Muscle layer of colon (tissue), 2 donors: ENCODE results near the gene CAMKK2.
"Not testable (repeated sequence)": the region's sequence is repeated elsewhere in the genome, so short reads cannot be mapped to it uniquely, and the experiment has no call there.

Experiments
- H3K27ac ChIP-seq: one replicate; pipeline ENCODE4 v1.7.0; 2013; ENCODE audit warnings: low read depth, mild to moderate bottlenecking, low read length, moderate library complexity
- H3K27me3 ChIP-seq, 2 donors: one replicate each; pipeline ENCODE4 v1.7.0; 2013; ENCODE audit warnings: low read length in 2 of 2, mild to moderate bottlenecking in 2 of 2; ENCODE audit not compliant: insufficient read depth in 2 of 2, control insufficient read depth in 1 of 2
- H3K36me3 ChIP-seq: one replicate; pipeline ENCODE4 v1.7.0; 2013; ENCODE audit warnings: mild to moderate bottlenecking, low read length; ENCODE audit not compliant: insufficient read depth
- H3K4me1 ChIP-seq: one replicate; pipeline ENCODE4 v1.7.0; 2013; ENCODE audit warnings: mild to moderate bottlenecking, low read length; ENCODE audit not compliant: insufficient read depth
- H3K4me3 ChIP-seq, 2 donors: one replicate each; pipeline ENCODE4 v1.7.0; 2013; ENCODE audit warnings: low read length in 2 of 2, low read depth in 1 of 2, mild to moderate bottlenecking in 1 of 2, moderate library complexity in 1 of 2
- H3K9ac ChIP-seq: one replicate; pipeline ENCODE4 v1.7.0; 2013; ENCODE audit warnings: low read length
- H3K9me3 ChIP-seq: one replicate; pipeline ENCODE4 v1.7.0; 2013; ENCODE audit warnings: mild to moderate bottlenecking, low read length
- donor health status: abdominal sarcoma.
- donor health status: Adenocarcinoma of cecum.

Gene CAMKK2

DNA sequence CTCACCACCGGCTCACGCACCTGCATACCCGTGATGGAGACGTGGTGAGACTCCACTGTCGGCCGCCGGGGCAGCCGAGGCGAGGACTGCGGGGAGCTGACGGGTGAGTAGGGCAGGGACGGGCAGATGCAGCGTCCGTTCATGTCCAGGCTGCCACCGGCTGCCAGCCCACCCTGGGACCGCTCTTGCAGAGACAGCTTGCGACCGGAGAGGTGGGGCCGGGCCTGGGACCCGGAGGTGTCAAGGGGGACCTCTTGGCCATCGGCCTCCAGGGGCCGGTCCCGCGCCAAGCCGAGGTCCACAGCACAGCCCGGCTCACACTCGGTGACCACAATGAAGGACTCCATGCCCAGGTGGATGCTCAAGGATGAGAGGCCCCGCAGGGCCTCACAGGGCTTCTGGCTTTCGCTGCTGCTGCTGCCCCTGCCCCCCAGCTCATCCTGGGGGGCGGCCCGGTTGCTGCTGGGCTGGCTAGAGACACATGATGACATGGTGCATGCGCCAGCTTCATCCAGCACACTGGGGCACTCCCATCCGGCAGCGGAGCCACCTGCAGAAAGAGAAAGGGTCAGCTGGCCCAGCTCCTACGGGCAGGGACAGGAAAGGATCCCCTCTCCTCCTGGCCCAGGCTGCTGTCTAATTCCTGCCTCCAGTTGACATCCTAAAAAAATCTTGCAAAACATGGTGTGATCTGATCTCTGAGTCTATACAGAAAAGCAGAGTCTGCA lies 22.3 kb downstream of the CAMKK2 start:
- Histone ChIP-seq H3K27me3 (no peaks in the 10 kb centered on the region), H3K4me1 (no peaks in the 10 kb centered on the region), H3K36me3 (peaks cover 17% of the 10 kb centered on the region), H3K9ac (no peak overlapping the region), H3K27ac (no peak overlapping the region), H3K9me3 (no peaks in the 10 kb centered on the region), H3K4me3 (no peak overlapping the region)

DNA sequence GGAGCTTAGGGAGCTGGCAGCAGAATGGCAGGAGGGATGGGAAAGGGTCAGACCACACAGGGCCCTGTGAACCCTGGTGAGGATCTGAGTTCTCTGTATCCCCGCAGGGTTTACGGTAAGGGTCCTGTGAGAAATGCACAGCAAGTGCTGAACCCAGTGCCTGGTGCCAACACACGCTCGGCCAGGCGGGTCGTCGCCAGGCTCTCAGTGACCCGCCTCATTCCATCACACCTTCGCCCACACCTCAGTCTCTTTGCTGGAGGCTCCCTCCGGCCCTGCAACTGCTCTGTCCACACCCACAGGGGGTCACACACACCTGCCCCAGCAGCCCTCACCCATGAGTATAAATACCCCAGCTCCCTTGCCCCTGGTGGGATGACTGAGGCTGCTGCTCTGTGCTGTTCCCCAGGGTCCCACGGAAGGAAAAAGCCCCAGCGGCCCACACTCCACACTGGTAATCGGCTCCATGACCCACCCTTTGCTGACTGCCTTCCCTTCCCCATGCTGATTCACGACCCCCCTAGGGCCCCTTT lies 23.1 kb downstream of the CAMKK2 start:
- Histone ChIP-seq H3K4me3 (no peak overlapping the region), H3K9ac (no peak overlapping the region), H3K27me3 (no peaks in the 10 kb centered on the region), H3K27ac (no peak overlapping the region), H3K4me1 (no peaks in the 10 kb centered on the region), H3K36me3 (peaks cover 25% of the 10 kb centered on the region), H3K9me3 (no peaks in the 10 kb centered on the region)

DNA sequence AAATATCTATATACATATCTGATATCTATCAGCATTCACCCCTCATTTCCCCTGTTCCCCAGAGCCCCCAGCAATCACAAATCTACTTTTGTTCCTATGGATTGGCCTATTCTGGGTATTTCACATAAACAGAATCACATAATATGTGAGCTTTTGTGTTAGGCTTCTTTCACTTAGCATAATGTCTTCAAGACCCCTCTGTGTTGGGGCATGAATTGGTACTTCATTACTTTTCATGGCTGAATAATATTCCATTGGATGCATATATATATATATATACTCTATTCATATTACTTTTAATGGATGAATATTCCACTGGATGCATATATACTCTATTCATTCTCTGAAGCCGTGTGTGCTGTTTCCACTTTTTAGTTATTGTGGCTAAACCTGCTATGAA lies 28.7 kb downstream of the CAMKK2 start:
- H3K36me3 ChIP-seq, result peaks cover 28% of the 10 kb centered on the region
- no peaks in the 10 kb centered on the region for H3K9me3 ChIP-seq
- no peaks in the 10 kb centered on the region for H3K27me3 ChIP-seq
- no peak overlapping the region for H3K9ac ChIP-seq
- H3K4me1 ChIP-seq, result no peaks in the 10 kb centered on the region
- no peak overlapping the region for H3K27ac ChIP-seq
- no peak overlapping the region for H3K4me3 ChIP-seq

DNA sequence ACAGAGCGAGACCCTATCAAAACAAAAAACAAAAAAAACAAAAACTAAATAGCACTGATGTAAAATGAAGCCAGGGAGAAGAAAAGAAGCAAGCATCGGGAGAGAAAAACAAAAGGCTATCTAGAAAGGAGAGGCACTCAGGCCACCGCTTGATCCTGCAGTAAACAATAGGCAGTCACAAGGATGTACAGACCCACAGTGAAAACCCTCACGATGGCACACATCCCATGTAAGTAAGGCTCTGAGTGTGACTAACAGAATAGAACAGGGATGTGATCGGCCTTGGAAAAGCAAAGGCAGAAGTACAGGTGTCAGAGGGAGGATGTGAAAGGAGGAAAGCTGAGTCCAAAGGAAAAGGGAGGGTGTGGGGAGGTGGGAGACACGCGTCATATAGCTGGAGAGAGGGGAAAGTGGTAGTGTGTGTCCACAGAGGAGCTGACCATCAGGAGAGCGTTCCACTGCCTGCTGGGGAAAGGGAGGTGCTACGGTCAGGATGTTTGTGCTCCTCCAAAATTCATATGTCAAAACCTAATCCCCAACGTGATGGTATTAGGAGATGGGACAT lies 31.5 kb downstream of the CAMKK2 start:
- no peak overlapping the region for H3K4me3 ChIP-seq
- no peaks in the 10 kb centered on the region for H3K9me3 ChIP-seq
- H3K27ac ChIP-seq, result no peak overlapping the region
- no peak overlapping the region for H3K9ac ChIP-seq
- no peaks in the 10 kb centered on the region for H3K27me3 ChIP-seq
- H3K36me3 ChIP-seq, result peaks cover 37% of the 10 kb centered on the region
- H3K4me1 ChIP-seq, result no peaks in the 10 kb centered on the region

DNA sequence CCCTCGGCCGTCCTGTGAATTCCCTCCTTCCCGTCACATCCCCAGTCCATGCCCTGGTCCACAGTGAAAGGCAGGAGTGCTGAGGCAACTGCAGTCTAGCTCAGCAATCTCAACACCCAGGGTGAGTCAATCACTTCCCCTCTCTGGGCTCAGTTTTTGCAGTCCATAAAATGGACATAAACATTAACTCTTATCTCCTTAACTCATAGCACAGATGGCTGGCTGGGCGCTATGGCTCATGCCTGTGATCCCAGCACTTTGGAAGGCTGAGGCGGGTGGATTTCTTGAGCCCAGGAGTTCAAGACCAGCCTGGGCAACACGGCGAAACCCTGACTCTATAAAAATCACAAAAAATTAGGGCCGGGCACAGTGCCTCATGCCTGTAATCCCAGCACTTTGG lies 32.4 kb downstream of the CAMKK2 start:
- no peak overlapping the region for H3K27ac ChIP-seq
- no peaks in the 10 kb centered on the region for H3K9me3 ChIP-seq
- no peaks in the 10 kb centered on the region for H3K27me3 ChIP-seq
- no peaks in the 10 kb centered on the region for H3K4me1 ChIP-seq
- H3K4me3 ChIP-seq, result no peak overlapping the region
- H3K36me3 ChIP-seq, result peaks cover 36% of the 10 kb centered on the region
- H3K9ac ChIP-seq, result no peak overlapping the region

DNA sequence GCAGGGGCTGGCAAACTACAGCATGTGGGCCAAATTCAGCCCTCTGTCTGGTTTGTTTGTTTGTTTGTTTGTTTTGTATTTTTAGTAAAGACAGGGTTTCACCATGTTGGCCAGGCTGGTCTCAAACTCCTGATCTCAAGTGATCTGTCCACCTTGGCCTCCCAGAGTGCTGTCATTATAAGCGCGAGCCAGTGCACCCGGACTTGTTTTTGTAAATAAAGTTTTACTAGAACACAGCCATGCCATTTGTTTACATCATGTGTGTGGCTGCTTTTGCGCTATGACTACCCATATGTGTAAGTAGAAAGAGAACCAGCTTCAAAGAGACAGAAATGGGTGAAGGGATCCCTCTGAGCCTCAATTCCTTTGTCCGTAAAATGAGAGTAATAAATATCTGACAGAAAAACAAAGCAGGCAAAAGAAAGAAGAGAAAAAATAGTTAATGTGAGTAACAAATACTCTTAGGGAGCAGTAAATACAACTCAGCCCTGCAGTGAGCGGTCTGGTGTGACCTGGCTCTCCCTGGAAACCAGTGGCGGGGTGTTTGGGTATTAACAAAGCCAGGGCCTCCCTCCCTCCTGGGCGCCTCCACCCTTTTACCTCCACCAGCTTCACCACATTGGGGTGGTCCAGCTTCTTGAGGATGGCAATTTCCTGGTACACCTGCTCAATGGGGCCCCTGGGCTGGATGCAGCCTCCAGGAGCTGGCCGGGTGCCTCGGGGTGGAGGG lies 33.1 kb downstream of the CAMKK2 start:
- no peaks in the 10 kb centered on the region for H3K9me3 ChIP-seq
- H3K4me1 ChIP-seq, result no peaks in the 10 kb centered on the region
- H3K9ac ChIP-seq, result no peak overlapping the region
- no peaks in the 10 kb centered on the region for H3K27me3 ChIP-seq
- no peak overlapping the region for H3K27ac ChIP-seq
- H3K36me3 ChIP-seq, result peaks cover 28% of the 10 kb centered on the region
- H3K4me3 ChIP-seq, result no peak overlapping the region

DNA sequence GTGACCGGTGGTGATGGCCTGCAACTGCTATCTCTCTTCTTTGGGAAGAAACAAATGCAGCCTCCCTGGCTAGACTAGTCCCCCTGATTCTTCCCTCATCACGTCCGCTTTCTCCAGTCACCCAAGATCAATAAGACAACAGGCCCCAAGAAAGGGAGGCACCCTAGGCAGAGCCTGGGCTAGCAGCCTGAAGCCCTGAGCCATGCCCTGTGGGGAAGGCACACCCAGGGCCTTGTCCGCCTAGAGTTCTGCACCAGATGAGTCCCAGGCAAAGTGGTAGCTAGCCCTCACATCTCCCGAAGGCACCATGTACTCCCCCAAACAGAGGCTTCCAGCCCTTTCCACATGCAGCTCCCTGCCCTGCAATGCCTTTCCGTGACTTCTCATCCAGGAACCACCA lies 35.1 kb downstream of the CAMKK2 start:
- no peaks in the 10 kb centered on the region for H3K27me3 ChIP-seq
- H3K9me3 ChIP-seq, result no peaks in the 10 kb centered on the region
- no peak overlapping the region for H3K9ac ChIP-seq
- peaks cover 32% of the 10 kb centered on the region for H3K36me3 ChIP-seq
- H3K4me3 ChIP-seq, result no peak overlapping the region
- H3K4me1 ChIP-seq, result no peaks in the 10 kb centered on the region
- no peak overlapping the region for H3K27ac ChIP-seq

DNA sequence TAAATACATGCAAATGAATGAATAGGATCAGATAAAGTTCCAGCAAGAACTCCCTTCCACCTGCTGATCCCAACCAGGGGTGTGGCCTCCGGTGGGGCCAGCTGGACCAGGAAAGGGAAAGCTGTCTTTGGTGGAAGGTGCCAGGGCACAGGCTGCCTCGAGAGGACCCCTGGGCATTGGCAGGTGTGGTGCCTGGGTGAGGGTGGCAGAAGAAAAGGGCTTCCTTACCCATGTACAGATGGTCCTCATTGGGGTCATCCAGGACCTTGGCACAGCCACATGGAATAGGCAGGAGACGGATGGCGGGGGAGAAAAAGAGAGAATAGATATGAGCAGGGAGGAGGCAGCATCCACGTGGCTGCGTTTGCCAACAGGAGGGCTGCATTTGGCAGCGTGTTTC lies 36.4 kb downstream of the CAMKK2 start:
- Histone ChIP-seq H3K36me3 (peaks cover 32% of the 10 kb centered on the region), H3K9me3 (no peaks in the 10 kb centered on the region), H3K27ac (no peak overlapping the region), H3K27me3 (no peaks in the 10 kb centered on the region), H3K9ac (no peak overlapping the region), H3K4me1 (no peaks in the 10 kb centered on the region), H3K4me3 (no peak overlapping the region)

DNA sequence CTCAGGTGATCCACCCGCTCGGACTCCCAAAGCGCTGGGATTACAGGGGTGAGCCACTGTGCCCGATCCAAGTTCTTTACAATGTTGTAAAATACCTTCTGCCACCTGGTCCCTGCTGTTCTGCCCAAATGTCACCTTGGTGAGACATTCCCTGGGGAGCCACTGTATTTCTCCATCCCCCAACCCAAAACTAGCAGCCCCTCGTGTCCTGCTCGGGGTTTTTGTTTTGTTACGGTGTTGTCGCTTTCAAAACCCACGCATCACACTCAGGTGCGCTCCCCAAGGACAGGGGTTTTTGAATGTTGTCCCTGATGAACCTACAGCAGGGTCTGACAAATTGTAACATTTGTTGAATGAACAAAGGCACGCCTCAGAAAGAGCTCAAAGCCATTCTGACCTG lies 37.4 kb downstream of the CAMKK2 start:
- peaks cover 38% of the 10 kb centered on the region for H3K36me3 ChIP-seq
- no peak overlapping the region for H3K9ac ChIP-seq
- H3K4me3 ChIP-seq, result no peak overlapping the region
- H3K27ac ChIP-seq, result no peak overlapping the region
- H3K9me3 ChIP-seq, result no peaks in the 10 kb centered on the region
- H3K27me3 ChIP-seq, result no peaks in the 10 kb centered on the region
- H3K4me1 ChIP-seq, result no peaks in the 10 kb centered on the region

DNA sequence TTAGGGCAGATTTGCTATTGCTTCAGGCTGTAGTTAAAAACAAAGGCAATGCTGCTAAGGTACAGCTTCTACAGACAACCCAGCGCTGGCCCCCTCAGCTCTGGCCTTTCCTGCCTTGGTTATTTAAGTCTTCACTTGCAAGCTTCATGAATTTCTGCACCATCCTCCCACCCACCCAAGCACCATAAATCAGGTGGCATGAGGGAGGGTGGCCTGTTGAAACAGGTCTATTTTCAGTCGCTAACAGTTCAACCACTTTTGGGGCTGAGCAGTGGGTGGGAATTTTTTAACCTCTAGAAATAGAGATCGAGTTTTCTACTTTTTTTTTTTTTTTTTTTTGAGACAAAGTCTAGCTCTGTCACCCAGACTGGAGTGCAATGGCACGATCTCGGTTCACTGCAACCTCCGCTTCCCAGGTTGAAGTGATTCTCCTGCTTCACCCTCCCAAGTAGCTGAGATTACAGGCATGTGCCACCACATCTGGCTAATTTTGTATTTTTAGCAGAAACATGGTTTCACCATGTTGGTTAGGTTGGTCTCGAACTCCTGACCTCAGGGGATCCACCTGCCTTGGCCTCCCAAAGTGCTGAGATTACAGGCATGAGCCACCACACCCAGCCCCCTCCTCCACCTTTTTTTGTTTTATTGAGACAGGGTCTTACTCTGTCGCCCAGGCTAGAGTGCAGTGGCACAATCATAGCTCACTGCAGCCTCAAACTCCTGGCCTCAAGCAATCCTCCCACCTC lies 38.6 kb downstream of the CAMKK2 start:
- H3K9me3 ChIP-seq, H3K9ac ChIP-seq, H3K27ac ChIP-seq, H3K4me3 ChIP-seq, H3K4me1 ChIP-seq, H3K27me3 ChIP-seq: not testable (repeated sequence)
- peaks cover 34% of the 10 kb centered on the region for H3K36me3 ChIP-seq

DNA sequence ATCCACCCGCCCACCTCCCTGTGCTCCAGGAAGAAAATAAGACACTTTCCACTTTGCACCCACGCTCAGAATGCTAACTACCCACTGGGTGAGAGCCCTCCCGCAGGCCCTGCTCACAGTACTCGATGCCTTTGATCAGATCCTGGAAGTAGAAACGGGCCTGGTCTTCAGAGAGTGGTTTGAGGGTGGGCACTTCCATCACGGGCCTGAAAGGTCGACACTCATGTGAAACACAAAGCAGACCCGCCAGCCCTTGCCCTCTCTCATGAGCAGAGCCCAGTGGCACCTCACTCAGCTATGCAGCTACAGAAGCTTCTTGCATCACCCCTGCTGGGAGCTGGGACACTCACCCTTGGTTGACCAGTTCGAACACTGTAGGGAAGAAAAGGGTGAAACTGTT lies 41.1 kb downstream of the CAMKK2 start:
- no peak overlapping the region for H3K4me3 ChIP-seq
- no peaks in the 10 kb centered on the region for H3K27me3 ChIP-seq
- H3K9ac ChIP-seq, result no peak overlapping the region
- peaks cover 41% of the 10 kb centered on the region for H3K36me3 ChIP-seq
- no peaks in the 10 kb centered on the region for H3K9me3 ChIP-seq
- H3K27ac ChIP-seq, result no peak overlapping the region
- no peaks in the 10 kb centered on the region for H3K4me1 ChIP-seq
